Karpas-422 (cell line): ENCODE results near the gene FILIP1L. TPM values are rescaled to one million over a fixed set of nuclear protein-coding genes. Genes with fewer than 3 reads are reported as not detected.

Source experiments
- DNase-seq: peaks from one replicate; pipeline ENCODE4 v3.0.0-alpha.2; 2015
- H2AFZ ChIP-seq: fragments of 200-600 bp; sonication (generic); 2 replicates; pipeline ENCODE4 v1.6.1; 2014; ENCODE audit warnings: antibody characterized with exemption, low read length, mixed read lengths
- H3K27ac ChIP-seq: fragments of 200-600 bp; sonication (generic); 2 replicates; pipeline ENCODE4 v1.5.1; 2014; ENCODE audit warnings: mild to moderate bottlenecking, low read length, moderate library complexity
- H3K27me3 ChIP-seq: fragments of 200-600 bp; sonication (generic); 2 replicates; pipeline ENCODE4 v1.6.1; 2014; ENCODE audit warnings: low read length, mixed read lengths
- H3K36me3 ChIP-seq: fragments of 200-600 bp; sonication (generic); 2 replicates; pipeline ENCODE4 v1.6.1; 2014; ENCODE audit warnings: low read length, mixed read lengths; ENCODE audit not compliant: insufficient read depth
- H3K4me1 ChIP-seq: fragments of 200-600 bp; sonication (generic); 2 replicates; pipeline ENCODE4 v1.6.1; 2014; ENCODE audit warnings: mild to moderate bottlenecking, low read length, mixed read lengths
- H3K4me2 ChIP-seq: fragments of 200-600 bp; sonication (generic); 2 replicates; pipeline ENCODE4 v1.6.1; 2014; ENCODE audit warnings: low read length, low read depth, mild to moderate bottlenecking; ENCODE audit not compliant: poor library complexity, severe bottlenecking
- H3K4me3 ChIP-seq: fragments of 200-600 bp; sonication (generic); 2 replicates; pipeline ENCODE4 v1.5.1; 2014; ENCODE audit warnings: mild to moderate bottlenecking, antibody characterized with exemption, low read length, mixed read lengths
- H3K79me2 ChIP-seq: fragments of 200-600 bp; sonication (generic); 2 replicates; pipeline ENCODE4 v1.6.1; 2014; ENCODE audit warnings: mild to moderate bottlenecking, low read length, mixed read lengths
- H3K9ac ChIP-seq: fragments of 200-600 bp; sonication (generic); 2 replicates; pipeline ENCODE4 v1.6.0; 2014; ENCODE audit warnings: low read length
- H3K9me2 ChIP-seq: fragments of 200-600 bp; sonication (generic), shearing (Covaris generic); replicated peaks from 2 replicates; pipeline ENCODE4 v1.6.0; 2014; ENCODE audit warnings: mild to moderate bottlenecking, low read length, moderate library complexity; ENCODE audit not compliant: insufficient read depth
- H3K9me3 ChIP-seq: fragments of 300-700, 200-600 bp; sonication (generic); 2 replicates; pipeline ENCODE4 v1.6.1; 2014; ENCODE audit warnings: low read length, mixed read lengths
- H4K20me1 ChIP-seq: fragments of 200-600 bp; sonication (generic); 2 replicates; pipeline ENCODE4 v1.6.1; 2014; ENCODE audit warnings: mild to moderate bottlenecking, antibody characterized with exemption, low read length, low read depth; ENCODE audit not compliant: insufficient read depth
- total RNA-seq: library from RNA; depleted of rRNA; stranded (reverse); fragments of >200 nt; shearing (Covaris generic); gene quantifications from 2 replicates; pipeline ENCODE4 v1.2.3, GENCODE V29; 2014; ENCODE audit warnings: low replicate concordance

The FILIP1L gene
- total RNA-seq, 1 experiment from 2014 or later: 0.37 TPM

DNA sequence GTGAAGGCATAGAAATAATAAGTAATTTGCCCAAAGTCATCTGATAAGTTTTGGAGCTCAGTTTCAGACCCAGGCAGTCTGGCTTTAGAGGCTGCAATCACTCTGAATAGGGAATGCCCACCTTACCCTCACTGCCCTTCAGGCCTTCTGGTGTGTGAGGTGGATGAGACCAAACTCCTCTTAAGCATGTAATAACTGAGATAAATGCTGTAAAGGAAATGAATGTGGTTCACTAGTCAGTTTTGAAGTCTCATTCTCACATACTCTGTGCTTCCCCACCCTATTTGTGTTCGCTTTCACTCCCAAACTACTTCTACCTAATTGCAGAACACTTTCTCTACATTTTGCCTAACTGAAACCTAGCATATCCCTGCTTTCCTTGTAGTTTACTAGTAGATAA is 144.1 kb downstream of the FILIP1L start:
- Histone ChIP-seq H3K27ac (no peak overlapping the region), H3K79me2 (peaks cover 3% of the 10 kb centered on the region; the same call in 1 of the 2 replicates), H3K9me3 (no peaks in the 10 kb centered on the region), H3K4me2 (no peak overlapping the region), H2AFZ (no peak overlapping the region), H3K4me3 (no peak overlapping the region), H3K27me3 (no peaks in the 10 kb centered on the region), H3K9me2 (no peaks in the 10 kb centered on the region), H3K9ac (no peak overlapping the region), H3K36me3 (no peaks in the 10 kb centered on the region), H3K4me1 (peaks cover 6% of the 10 kb centered on the region), H4K20me1 (no peaks in the 10 kb centered on the region; the same call in 1 of the 2 replicates)
- DNase-seq: no peak

DNA sequence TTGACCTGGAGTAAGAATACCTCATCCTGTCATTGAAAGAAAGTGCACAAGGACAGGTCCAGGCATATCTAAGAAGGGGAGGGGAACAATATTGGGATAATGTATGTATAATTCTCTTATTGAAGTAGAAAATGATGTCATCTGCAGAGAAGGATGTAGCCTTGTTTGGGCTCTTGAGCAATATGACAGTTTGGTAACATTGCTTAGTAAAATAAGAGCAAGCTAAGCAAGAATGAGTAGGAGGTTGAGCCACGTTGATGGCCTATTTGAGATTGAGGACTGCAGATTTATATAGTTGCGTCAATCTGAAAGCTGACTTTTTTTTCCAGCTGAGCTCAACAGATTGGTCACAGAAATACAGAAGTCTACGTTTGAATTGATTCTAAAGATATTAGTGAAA is 145.2 kb downstream of the FILIP1L start:
- H3K9me2 ChIP-seq: no peaks in the 10 kb centered on the region
- no peak for DNase-seq
- H3K9me3 ChIP-seq: no peaks in the 10 kb centered on the region
- no peak overlapping the region for H2AFZ ChIP-seq
- no peak overlapping the region for H3K4me3 ChIP-seq
- H3K9ac ChIP-seq: no peak overlapping the region
- H4K20me1 ChIP-seq: peaks cover 3% of the 10 kb centered on the region; the same call in 1 of the 2 replicates
- H3K4me1 ChIP-seq: peaks cover 6% of the 10 kb centered on the region
- no peaks in the 10 kb centered on the region for H3K27me3 ChIP-seq
- no peak overlapping the region for H3K27ac ChIP-seq
- no peak overlapping the region for H3K4me2 ChIP-seq
- peaks cover 3% of the 10 kb centered on the region; the same call in 1 of the 2 replicates for H3K79me2 ChIP-seq
- no peaks in the 10 kb centered on the region for H3K36me3 ChIP-seq

DNA sequence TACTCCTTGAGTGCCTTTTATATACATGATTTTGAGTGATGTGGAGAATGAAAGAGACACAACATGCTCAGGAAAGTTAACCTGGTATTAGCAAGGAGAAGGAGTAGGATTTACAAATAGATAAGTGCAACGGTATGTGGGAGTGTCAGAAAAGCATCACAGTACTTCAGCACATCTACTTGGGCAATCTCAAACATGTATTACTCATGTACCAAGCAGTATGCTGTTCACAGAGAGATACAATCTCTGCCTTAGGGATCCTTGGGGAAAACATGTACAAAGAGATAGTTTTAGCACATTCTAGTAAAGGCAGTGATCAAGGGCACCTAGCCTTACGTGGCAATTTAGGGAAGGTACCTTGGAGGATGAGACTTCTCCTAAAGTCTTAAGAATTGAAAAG is 146.5 kb downstream of the FILIP1L start:
- H3K4me1 ChIP-seq: peaks cover 6% of the 10 kb centered on the region

DNA sequence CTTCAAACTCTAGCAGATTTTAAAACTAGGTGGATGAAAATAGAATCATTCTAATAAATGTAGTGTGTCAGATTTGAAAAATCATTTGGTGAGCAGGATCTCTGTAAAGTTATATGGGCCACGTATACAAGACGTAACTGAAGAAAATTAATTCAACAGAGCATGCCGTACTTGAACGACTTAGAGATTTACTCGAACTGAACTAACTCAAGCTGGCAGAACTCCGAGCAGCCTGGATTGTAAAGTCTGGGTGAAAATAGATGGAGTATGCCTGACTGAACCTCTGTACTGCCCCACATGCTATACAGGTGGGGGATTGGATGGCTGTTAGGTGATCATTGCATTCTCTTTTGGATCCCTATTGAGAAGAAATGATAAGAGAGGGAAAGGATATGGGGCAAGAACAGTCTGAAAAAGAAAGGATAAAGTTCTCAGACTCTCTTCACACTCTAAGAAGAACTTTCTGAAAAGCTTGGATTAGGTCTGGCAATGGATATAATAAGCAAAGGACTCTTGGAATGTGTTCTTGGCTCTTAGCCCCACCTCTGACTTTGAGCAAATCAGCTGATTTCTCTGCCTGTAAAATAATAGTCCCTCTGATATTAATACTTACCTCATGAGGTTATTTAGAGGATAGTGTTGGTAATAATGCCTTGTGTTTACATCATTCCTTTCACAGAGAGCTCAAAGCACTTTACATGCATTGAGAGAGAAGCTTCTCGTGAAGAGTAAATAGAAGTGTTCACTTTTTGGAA is 147.5 kb downstream of the FILIP1L start:
- H3K9ac ChIP-seq: no peak overlapping the region
- no peak overlapping the region for H3K27ac ChIP-seq
- H4K20me1 ChIP-seq: peaks cover 9% of the 10 kb centered on the region; the same call in 1 of the 2 replicates
- H3K27me3 ChIP-seq: no peaks in the 10 kb centered on the region
- H3K4me3 ChIP-seq: no peak overlapping the region
- no peak overlapping the region for H2AFZ ChIP-seq
- no peaks in the 10 kb centered on the region for H3K36me3 ChIP-seq
- H3K9me2 ChIP-seq: no peaks in the 10 kb centered on the region
- no peaks in the 10 kb centered on the region for H3K9me3 ChIP-seq
- DNase-seq: no peak
- no peak overlapping the region for H3K4me2 ChIP-seq
- peaks cover 3% of the 10 kb centered on the region; the same call in 1 of the 2 replicates for H3K79me2 ChIP-seq
- H3K4me1 ChIP-seq: peaks cover 5% of the 10 kb centered on the region

More for the DNA sequence above, 146.5 kb downstream of the FILIP1L start:
- Histone ChIP-seq H3K4me3 (no peak overlapping the region), H3K9ac (no peak overlapping the region), H4K20me1 (peaks cover 5% of the 10 kb centered on the region; the same call in 1 of the 2 replicates), H3K9me2 (no peaks in the 10 kb centered on the region), H3K79me2 (peaks cover 3% of the 10 kb centered on the region; the same call in 1 of the 2 replicates), H3K9me3 (no peaks in the 10 kb centered on the region), H2AFZ (no peak overlapping the region), H3K4me2 (no peak overlapping the region), H3K36me3 (no peaks in the 10 kb centered on the region), H3K27ac (no peak overlapping the region), H3K27me3 (no peaks in the 10 kb centered on the region)
- no peak for DNase-seq

DNA sequence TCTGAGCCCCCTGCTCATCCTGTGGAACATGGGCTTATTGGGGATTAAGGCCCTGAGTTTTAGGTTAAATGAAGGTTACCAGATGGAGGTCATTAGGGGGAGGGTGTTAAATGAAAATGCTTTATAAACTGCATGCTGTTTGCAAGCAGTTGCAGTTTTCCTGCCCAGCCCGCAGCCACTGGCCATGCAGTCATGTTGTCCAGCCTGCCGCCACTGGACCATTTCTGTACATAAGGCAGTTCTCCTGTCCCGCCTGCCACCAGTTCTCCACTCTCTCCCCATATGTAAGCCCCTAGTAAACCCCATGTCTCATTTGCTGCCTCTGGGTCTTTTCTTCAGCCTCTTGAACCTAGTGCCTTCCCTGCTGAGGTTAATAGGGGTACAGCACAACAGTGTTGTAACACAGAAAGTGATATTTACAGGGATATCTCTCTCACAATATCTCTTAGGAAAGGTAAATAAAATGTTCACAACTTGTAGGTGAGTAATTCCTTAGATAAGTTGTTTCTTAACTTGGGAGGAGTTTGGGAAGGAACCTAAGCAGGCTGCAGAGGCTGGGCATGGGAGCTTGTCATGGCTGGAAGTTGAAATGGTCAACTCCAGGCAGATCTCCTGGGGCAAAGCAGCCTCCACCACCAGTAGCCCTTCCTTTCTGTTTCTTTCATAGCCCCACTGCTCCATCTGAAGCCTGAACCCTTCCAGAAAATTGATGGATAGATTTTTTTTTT is 148.5 kb downstream of the FILIP1L start:
- no peak overlapping the region for H3K4me3 ChIP-seq
- H3K4me2 ChIP-seq: no peak overlapping the region
- no peaks in the 10 kb centered on the region for H3K9me2 ChIP-seq
- no peaks in the 10 kb centered on the region for H3K36me3 ChIP-seq
- H3K27me3 ChIP-seq: no peaks in the 10 kb centered on the region
- no peak for DNase-seq
- H3K9ac ChIP-seq: no peak overlapping the region
- no peaks in the 10 kb centered on the region for H3K4me1 ChIP-seq
- peaks cover 9% of the 10 kb centered on the region; the same call in 1 of the 2 replicates for H4K20me1 ChIP-seq
- H2AFZ ChIP-seq: no peak overlapping the region
- peaks cover 3% of the 10 kb centered on the region; the same call in 1 of the 2 replicates for H3K79me2 ChIP-seq
- H3K9me3 ChIP-seq: no peaks in the 10 kb centered on the region
- H3K27ac ChIP-seq: no peak overlapping the region

DNA sequence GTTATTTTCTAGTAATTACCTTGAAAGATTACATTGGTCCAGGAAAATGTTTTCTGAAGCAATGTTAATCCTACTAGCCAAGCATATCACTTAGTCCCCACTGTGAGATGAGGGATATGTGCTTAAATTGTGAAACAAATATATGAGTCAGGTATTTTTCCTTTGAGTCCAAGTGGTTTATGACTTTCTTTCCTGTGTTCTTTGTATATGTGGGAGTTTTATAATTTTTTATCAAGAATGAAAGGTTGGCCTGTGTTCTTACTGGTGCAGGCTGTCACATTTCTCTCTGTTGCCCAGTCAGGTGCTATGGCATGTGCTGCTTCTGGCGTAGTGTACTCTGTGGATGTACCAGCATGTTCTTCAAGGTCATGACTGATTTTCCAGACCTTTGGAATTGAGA is 149.2 kb downstream of the FILIP1L start:
- no peak overlapping the region for H3K4me3 ChIP-seq
- no peak overlapping the region for H3K27ac ChIP-seq
- H4K20me1 ChIP-seq: peaks cover 9% of the 10 kb centered on the region; the same call in 1 of the 2 replicates
- H3K4me1 ChIP-seq: no peaks in the 10 kb centered on the region
- no peak overlapping the region for H3K9ac ChIP-seq
- no peaks in the 10 kb centered on the region for H3K36me3 ChIP-seq
- DNase-seq: no peak
- no peaks in the 10 kb centered on the region for H3K27me3 ChIP-seq
- H3K4me2 ChIP-seq: no peak overlapping the region
- H3K9me3 ChIP-seq: no peaks in the 10 kb centered on the region
- no peaks in the 10 kb centered on the region for H3K79me2 ChIP-seq
- no peaks in the 10 kb centered on the region for H3K9me2 ChIP-seq
- H2AFZ ChIP-seq: no peak overlapping the region

DNA sequence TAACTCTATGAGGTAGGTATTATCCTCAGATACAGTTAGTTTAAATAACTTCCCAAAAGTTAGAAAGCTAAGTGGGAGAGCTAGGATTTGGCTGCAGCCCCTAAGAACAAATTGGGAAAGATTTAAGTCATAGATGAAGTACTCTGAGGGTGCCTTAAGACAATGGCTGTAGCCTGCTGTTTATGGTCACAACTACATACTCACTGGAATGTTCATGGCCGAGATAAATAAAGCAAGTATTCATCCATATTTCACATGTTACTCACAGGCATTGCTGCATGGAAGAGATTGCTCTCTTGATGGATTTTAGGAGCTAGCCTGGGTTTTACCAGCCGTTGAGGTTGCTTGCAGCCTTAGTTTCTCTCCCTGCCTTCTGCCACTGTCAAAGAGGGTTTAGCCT is 151.6 kb downstream of the FILIP1L start:
- Histone ChIP-seq H4K20me1 (0 out of 2 replicates have a peak, but pooled peaks cover 9% of the 10 kb centered on the region), H3K4me3 (no peak overlapping the region), H3K9me2 (no peaks in the 10 kb centered on the region), H3K9ac (no peak overlapping the region), H3K79me2 (no peaks in the 10 kb centered on the region), H3K27ac (no peak overlapping the region), H3K36me3 (no peaks in the 10 kb centered on the region), H3K27me3 (no peaks in the 10 kb centered on the region), H3K4me1 (no peaks in the 10 kb centered on the region), H3K4me2 (no peak overlapping the region), H2AFZ (no peak overlapping the region), H3K9me3 (no peaks in the 10 kb centered on the region)
- DNase-seq: no peak
